ENCODE results near the gene SRXN1.

SRXN1 gene

GRCh38 chr20:675453-676314, 22.7 kb upstream of the SRXN1 start, which contains the start of gene SCRT2:
TSS of gene SCRT2 (minus strand) at chr20:675802. CDS start at chr20:675601, 201 bp downstream.
- DNase-seq (ENCODE audit: low read depth in 2 of 2): peak; percentile 30 to 40

DNA sequence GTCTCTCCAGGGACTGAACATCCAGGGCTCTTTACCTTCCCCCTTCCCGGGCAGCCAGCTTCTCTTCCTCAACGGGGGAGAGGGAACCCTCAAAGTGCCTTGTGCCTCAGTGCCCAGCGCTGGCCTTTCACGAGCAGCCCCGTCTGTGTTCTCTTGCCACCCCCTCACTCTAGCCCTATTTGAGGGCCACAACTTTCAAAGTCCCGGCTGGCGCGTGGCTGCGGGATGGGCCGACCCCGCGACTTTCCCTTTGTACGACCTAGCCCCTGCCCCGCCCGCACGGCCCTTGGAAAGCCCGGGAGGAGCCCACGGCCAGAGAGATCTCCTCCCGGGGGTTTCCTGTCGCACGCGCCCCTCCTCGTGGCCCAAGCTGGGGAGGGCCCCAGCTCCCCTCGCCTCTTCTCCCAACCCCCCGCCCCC, 22.0 kb upstream of the SRXN1 start:
- no peak for DNase-seq (ENCODE audit: low read depth in 2 of 2)

GRCh38 chr20:673603-674001, 20.6 kb upstream of the SRXN1 start:
- DNase-seq (ENCODE audit: low read depth in 2 of 2): no peak

DNA sequence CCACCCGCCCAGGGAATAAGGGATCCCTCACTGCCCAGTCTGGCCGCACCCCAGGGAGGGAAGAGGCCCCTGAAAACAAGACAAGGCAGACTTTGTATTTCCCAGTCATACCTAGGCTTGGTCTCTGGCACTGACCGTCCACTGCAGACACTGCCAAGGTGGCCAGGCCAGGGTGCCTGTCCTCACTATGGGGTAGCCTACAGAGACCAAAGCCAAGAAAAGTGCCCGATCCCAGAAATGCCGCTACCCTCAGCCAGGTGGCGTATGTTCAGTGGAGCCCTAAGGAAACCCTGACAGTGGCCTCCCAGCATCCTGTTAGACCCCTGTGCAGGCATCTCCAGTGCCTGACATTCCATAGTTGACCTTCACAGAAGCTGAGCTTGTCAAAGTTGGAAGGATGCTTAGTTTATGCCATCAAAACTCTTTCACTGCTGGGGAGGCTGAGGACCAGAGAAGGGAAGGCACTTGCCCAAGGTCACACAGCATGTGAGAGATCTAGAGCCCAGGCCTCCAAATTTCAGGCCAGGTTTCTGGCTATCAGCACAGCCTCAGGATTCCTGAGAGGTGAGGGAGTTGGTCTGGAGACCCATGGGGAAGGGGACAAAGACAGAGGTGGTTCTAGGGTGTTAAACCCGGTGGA, 20.1 kb upstream of the SRXN1 start:
- DNase-seq (ENCODE audit: low read depth in 2 of 2): no peak

GRCh38 chr20:671252-672030, 18.4 kb upstream of the SRXN1 start:
- DNase-seq (ENCODE audit: low read depth in 2 of 2): no peak

DNA sequence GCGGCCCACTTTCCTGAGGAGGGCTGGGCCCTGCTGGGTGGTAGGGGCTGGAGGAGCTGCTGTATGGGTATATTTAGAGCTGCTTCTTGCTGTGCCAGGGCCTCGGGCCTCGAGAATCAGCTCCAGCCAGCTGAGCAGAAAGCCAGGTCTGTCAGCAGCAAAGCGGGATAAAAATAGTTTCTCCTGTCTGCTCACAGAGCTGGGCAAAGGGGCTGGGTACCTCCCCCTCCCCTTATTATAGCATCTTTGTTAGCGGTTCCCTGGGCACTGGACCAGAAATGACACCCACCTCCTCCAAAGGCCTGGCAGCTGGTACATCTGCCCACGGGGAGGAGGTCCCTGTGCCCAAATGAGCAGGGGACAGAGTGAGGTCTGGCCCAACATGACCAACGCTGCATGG, 16.6 kb upstream of the SRXN1 start:
- no peak for DNase-seq (ENCODE audit: low read depth in 2 of 2)

DNA sequence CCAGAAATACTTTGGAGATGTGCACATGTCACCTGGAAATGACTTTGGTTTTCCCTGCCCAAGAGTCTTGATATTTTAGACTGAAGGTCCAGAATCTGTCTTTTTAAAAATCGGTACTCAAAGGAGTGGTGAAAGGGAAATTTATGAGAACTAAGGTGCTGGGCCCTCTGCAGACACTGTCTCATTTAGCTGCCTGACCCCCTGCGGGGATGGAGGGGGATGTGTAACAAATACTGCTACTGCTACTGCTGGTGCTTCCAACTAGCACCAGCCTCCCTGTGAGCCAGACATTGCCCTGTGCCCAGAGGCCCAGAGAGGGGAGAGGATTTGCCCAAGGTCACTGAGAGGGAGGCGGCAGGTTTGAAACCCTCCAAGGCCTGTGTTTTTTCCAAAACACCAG, 15.6 kb upstream of the SRXN1 start:
- DNase-seq (ENCODE audit: low read depth in 2 of 2): no peak

- no peak for DNase-seq (ENCODE audit: low read depth in 2 of 2)
These were observed 15.1 kb upstream of the SRXN1 start for GRCh38 chr20:668050-668449.

DNA sequence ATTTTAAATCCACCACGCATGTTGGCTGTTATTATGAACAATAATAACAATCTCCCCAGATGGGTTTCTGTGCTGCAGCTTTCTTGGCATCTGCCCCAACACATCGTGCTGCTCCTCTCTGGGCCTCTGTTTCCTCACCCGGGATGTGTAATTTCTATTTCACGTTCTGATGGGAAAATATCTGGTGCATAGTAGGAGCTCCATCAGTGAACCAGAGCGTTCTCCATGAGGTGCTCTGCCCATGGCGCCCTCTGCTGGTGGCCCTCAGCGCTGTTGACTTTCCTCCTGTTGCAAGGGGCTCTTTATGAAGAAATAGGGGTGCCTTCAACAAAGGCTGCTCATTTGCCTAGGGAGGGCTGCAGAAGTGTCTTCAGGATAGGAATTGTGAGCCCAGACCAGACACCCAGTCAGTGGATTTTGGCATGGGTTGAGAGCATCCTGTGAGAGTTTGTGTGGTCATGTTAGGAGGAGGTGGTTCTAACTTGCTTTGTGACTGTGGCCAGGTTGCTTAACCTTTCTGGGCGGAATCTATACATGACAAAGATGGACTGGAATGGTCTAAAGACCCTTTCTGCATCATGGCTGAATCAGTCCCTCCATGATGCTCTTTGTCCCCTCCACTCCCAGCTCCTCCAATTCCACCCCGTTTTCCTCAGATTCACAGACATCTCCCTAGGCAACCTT, 14.5 kb upstream of the SRXN1 start:
- peak; percentile 26 to 30 for DNase-seq (ENCODE audit: low read depth in 2 of 2)

DNA sequence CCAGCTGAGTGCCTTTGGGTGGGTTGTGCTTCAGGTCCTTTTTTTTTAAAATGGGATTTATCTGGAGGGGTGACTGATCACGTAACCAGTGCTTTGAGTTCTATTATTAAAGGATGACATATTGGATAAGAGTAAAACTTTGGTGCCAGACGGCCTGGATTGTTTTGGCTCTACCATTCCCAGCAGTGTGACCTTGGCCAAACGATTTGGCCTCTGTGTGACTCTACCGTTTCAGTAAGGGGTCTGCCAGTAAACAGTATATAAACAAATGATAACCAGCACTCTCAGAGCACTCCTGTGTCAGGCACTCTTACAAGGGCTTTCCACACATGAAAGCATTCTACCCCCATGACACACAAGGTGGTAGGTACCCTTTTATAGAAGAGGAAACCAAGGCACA, 13.9 kb upstream of the SRXN1 start:
- no peak for DNase-seq (ENCODE audit: low read depth in 2 of 2)

DNA sequence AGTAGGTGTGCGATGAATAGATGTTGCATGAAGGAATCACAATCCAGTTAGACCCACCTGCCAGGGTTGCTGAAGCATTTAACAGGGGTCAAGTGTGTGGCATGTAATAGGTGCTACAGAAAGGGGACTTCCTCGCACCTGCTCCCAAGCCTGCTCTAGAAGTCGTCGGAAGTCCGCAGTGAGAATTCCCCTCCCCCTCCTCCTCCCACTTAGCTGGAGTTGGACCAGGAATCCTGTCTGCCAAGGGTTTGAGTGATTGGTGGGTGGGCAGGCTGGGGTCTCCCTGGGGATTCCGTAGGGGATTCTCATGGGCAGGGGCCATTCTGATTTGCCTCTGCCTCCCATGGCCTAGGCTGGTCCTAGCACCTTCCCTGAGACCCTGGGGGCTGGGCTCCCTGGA, 12.3 kb upstream of the SRXN1 start:
- no peak for DNase-seq (ENCODE audit: low read depth in 2 of 2)

DNA sequence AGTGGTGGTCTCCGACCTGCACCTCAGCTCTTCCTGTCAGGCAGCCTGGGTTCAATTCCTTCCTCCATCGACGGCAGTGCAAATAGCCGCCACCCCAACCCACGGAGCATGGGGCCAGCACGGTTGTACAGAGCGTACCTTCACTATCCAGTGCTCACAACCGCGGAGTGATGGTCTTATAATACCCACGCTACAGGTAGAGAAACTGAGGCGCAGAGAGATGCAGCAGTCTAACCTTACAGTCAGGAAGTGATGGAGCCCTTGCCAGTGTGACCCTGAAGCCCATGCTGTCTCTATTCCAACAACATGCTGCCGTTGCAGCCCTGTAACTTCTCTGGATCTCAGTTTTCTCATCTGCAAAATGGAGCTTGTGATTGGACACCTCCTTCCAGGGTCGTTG, 11.6 kb upstream of the SRXN1 start:
- no peak for DNase-seq (ENCODE audit: low read depth in 2 of 2)

- DNase-seq (ENCODE audit: low read depth in 2 of 2): no peak
These were observed 11.2 kb upstream of the SRXN1 start for GRCh38 chr20:664151-664550.

DNA sequence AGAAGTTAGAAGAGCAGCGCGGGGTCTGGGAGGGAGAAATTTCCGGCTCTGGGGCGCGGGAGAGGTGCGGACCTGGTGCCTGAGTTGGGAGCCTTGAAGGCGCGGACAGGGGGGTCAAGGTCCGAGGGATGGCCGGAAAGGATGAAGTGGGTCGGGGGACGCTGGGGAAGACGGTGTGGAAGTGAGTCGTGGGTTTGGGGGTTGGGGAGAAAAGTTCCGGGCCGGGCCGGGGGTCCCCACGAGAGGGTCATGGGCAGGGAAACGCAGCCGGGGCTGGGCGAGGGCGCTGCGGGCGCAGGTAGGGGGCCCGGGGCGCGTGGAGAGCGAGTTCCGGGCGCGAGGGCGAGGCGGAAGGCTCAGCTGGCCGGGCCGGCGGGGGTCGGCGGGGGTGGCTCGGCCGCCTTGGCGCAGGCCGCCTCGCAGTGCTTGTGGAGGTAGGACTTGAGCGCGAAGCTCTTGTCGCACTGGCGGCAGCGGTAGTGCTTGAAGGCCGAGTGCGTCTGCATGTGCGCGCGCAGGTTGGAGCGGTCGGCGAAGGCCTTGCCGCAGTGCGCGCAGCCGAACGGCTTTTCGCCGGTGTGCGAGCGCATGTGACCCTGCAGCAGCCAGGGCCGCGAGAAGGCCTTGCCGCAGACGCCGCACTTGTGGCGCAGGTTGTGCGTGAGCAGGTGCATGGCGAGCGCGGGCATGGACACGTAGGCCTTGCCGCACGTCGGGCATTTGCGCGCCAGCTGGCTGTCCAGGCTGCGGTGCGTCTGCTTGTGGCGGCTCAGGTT, 10.5 kb upstream of the SRXN1 start:
- no peak for DNase-seq (ENCODE audit: low read depth in 2 of 2)

GRCh38 chr20:662277-663192, 9.5 kb upstream of the SRXN1 start:
- no peak for DNase-seq (ENCODE audit: low read depth in 2 of 2)

GRCh38 chr20:661474-662270, 8.7 kb upstream of the SRXN1 start:
- DNase-seq (ENCODE audit: low read depth in 2 of 2): no peak

DNA sequence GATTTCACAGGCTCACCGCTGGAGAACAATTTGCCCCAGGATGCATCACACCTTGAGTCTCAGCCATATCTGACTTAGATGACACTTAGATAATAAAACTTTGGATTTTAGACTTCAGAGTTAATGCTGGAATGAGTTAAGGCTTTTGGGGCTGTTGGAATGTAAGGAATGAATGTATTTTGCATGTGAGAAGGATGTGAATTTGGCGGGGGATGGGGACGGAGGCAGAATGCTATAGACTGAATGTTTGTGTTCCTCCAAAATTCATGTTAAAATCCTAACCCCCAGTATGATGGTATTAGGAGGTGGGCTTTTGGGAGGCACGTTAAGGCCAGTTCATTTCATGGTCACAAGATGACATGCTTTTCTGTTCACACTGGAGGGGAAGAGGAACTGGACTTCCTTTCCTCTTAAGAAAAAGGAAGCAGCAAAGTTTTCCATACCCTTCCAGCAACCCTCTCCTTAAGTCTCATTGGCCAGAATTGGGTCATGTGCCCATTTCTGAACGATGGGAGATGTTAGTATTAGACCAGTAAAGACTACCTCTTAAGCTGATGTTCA, 5.8 kb upstream of the SRXN1 start:
- no peak for DNase-seq (ENCODE audit: low read depth in 2 of 2)

- no peak for DNase-seq (ENCODE audit: low read depth in 2 of 2)
These were observed 5.2 kb upstream of the SRXN1 start for GRCh38 chr20:658202-658601.

All from stimulated activated CD8-positive, alpha-beta memory T cell treated with anti-CD3 and anti-CD28 coated beads, Interleukin-15, amount 100 ng/mL, for 48 hours (primary cell).